GM23338 (cell line): ENCODE measurements around the gene CD82. TPM values are rescaled to one million over a fixed set of nuclear protein-coding genes. Genes with fewer than 3 reads are reported as not detected.

Source experiments
- ATAC-seq: fragments of 200-7000 bp; cut with Tn5 transposase; 3 replicates; pipeline ENCODE4 v1.9.1; 2020
- DNase-seq: peaks from one replicate; pipeline ENCODE4 v3.0.0-alpha.2; 2015; ENCODE audit warnings: low spot score
- H2AFZ ChIP-seq: fragments of 200-600 bp; sonication (generic); 2 replicates; pipeline ENCODE4 v1.8.0; 2016; ENCODE audit warnings: antibody characterized with exemption, mild to moderate bottlenecking, moderate library complexity
- H3F3A ChIP-seq: fragments of 200-600 bp; sonication (generic); replicated peaks from 2 replicates; pipeline ENCODE4 v1.8.0; 2017; ENCODE audit warnings: antibody characterized with exemption, mixed run types, low read depth
- H3K27ac ChIP-seq: fragments of 200-600 bp; sonication (generic); 2 replicates; pipeline ENCODE4 v1.6.1; 2016; ENCODE audit warnings: low read depth
- H3K27me3 ChIP-seq: fragments of 200-600 bp; sonication (generic); 2 replicates; pipeline ENCODE4 v1.8.0; 2016; ENCODE audit warnings: mild to moderate bottlenecking, mixed run types, moderate library complexity; ENCODE audit not compliant: insufficient read depth
- H3K36me3 ChIP-seq: fragments of 200-600 bp; sonication (generic); 2 replicates; pipeline ENCODE4 v1.8.0; 2016; ENCODE audit warnings: mild to moderate bottlenecking; ENCODE audit not compliant: insufficient read depth
- H3K4me1 ChIP-seq: fragments of 200-600 bp; sonication (generic); 2 replicates; pipeline ENCODE4 v1.8.0; 2016; ENCODE audit warnings: mild to moderate bottlenecking, moderate library complexity; ENCODE audit not compliant: insufficient read depth
- H3K4me2 ChIP-seq: fragments of 200-600 bp; sonication (generic); 2 replicates; pipeline ENCODE4 v1.7.1; 2017; ENCODE audit warnings: mixed run types
- H3K4me3 ChIP-seq: fragments of 200-600 bp; sonication (generic); 2 replicates; pipeline ENCODE4 v1.6.1; 2016; ENCODE audit warnings: mixed run types
- H3K79me2 ChIP-seq: fragments of 200-600 bp; sonication (generic); replicated peaks from 2 replicates; pipeline ENCODE4 v1.8.0; 2017; ENCODE audit warnings: mild to moderate bottlenecking; ENCODE audit not compliant: insufficient read depth
- H3K9me2 ChIP-seq: fragments of 200-600 bp; sonication (generic); 2 replicates; pipeline ENCODE4 v1.8.0; 2017; ENCODE audit not compliant: insufficient read depth
- H4K20me1 ChIP-seq: fragments of 200-600 bp; sonication (generic); replicated peaks from 2 replicates; pipeline ENCODE4 v1.8.0; 2017; ENCODE audit warnings: mild to moderate bottlenecking; ENCODE audit not compliant: insufficient read depth
- H3K27ac Mint-ChIP-seq: 2 replicates; pipeline ENCODE4 v1.8.0; 2020; ENCODE audit warnings: inconsistent platforms, mild to moderate bottlenecking, moderate library complexity, mixed read lengths
- H3K27me3 Mint-ChIP-seq: 3 replicates; pipeline ENCODE4 v1.8.0; 2022; ENCODE audit warnings: low read depth, mild to moderate bottlenecking, moderate library complexity, mixed read lengths, inconsistent platforms; ENCODE audit not compliant: insufficient read depth, poor library complexity
- H3K36me3 Mint-ChIP-seq: 3 replicates; pipeline ENCODE4 v1.8.0; 2021; ENCODE audit warnings: low read depth, mild to moderate bottlenecking, inconsistent platforms, moderate library complexity, mixed read lengths
- H3K4me1 Mint-ChIP-seq: 3 replicates; pipeline ENCODE4 v1.8.0; 2020; ENCODE audit warnings: mild to moderate bottlenecking, inconsistent platforms, mixed read lengths
- H3K4me3 Mint-ChIP-seq: 3 replicates; pipeline ENCODE4 v1.8.0; 2021; ENCODE audit warnings: moderate library complexity, mild to moderate bottlenecking, inconsistent platforms, mixed read lengths
- H3K9me3 Mint-ChIP-seq: 3 replicates; pipeline ENCODE4 v1.8.0; 2020; ENCODE audit warnings: moderate library complexity, mild to moderate bottlenecking, inconsistent platforms, mixed read lengths
- ETS1 ChIP-seq: IDR thresholded peaks from 2 replicates; pipeline ENCODE4 v1.6.1; 2016; ENCODE audit warnings: antibody characterized with exemption
- EZH2 ChIP-seq: fragments of 200-600 bp; sonication (generic); IDR thresholded peaks from one replicate; pipeline ENCODE4 v1.8.0; 2017; ENCODE audit warnings: antibody characterized with exemption, mild to moderate bottlenecking, low read depth; ENCODE audit not compliant: unreplicated experiment
- EZH2phosphoT487 ChIP-seq: fragments of 200-600 bp; sonication (generic); IDR thresholded peaks from one replicate; pipeline ENCODE4 v1.8.1; 2018; ENCODE audit warnings: antibody characterized with exemption; ENCODE audit not compliant: unreplicated experiment
- JUNB ChIP-seq: IDR thresholded peaks from one replicate; pipeline ENCODE4 v1.6.1; 2016; ENCODE audit warnings: antibody characterized with exemption; ENCODE audit not compliant: unreplicated experiment
- POLR2AphosphoS5 ChIP-seq: IDR thresholded peaks from 2 replicates; pipeline ENCODE4 v1.6.1; 2016; ENCODE audit warnings: antibody characterized with exemption, low read depth
- REST ChIP-seq: IDR thresholded peaks from one replicate; pipeline ENCODE4 v1.6.1; 2018; ENCODE audit warnings: antibody characterized with exemption; ENCODE audit not compliant: unreplicated experiment
- STAT1 ChIP-seq: IDR thresholded peaks from one replicate; pipeline ENCODE4 v1.6.1; 2016; ENCODE audit warnings: antibody characterized with exemption; ENCODE audit not compliant: unreplicated experiment
- ZNF114 ChIP-seq: fragments of 250-450 bp; sonication (Bioruptor Pico); IDR thresholded peaks from 2 replicates; pipeline ENCODE4 v1.5.0; 2020; ENCODE audit warnings: mild to moderate bottlenecking, moderate library complexity
- ZNF462 ChIP-seq: fragments of 250-450 bp; sonication (Bioruptor Pico); IDR thresholded peaks from 2 replicates; pipeline ENCODE4 v1.5.0; 2020; ENCODE audit warnings: mild to moderate bottlenecking, moderate library complexity
- polyA plus RNA-seq: library from polyadenylated mRNA; unstranded; fragments of >200 nt; fragmentation: Nextera tagmentation; extraction: Ambion mirVana; gene quantifications from 2 replicates; pipeline ENCODE4 v1.2.1, GENCODE V29; 2016
- total RNA-seq: library from RNA; depleted of rRNA; stranded (reverse); fragments of >200 nt; shearing (Covaris generic); gene quantifications from 2 replicates; pipeline ENCODE4 v1.2.3, GENCODE V29; 2014

Gene CD82
- total and polyA plus RNA-seq, 2 experiments from 2014 or later: 4.4 to 4.9 TPM

- Histone ChIP-seq H3K4me2 (no peak overlapping the region), H3K4me1 (peaks cover 4% of the 10 kb centered on the region; the same call in 1 of the 2 replicates), H3K27ac (no peak overlapping the region), H3K9me2 (no peaks in the 10 kb centered on the region), H3K79me2 (no peaks in the 10 kb centered on the region), H3K4me3 (no peak overlapping the region), H4K20me1 (no peaks in the 10 kb centered on the region), H3F3A (no peaks in the 10 kb centered on the region), H3K36me3 (no peaks in the 10 kb centered on the region), H2AFZ (no peak overlapping the region), H3K27me3 (no peaks in the 10 kb centered on the region)
- ATAC-seq (no peak), DNase-seq (no peak)
- no peak for TF ChIP-seq EZH2phosphoT487
- TF ChIP-seq STAT1: no peak
- no peak for TF ChIP-seq EZH2
- no peak for TF ChIP-seq ZNF114 (CRISPR knock-in tag)
- no peak for TF ChIP-seq POLR2AphosphoS5
- no peak for TF ChIP-seq REST
- no peak for TF ChIP-seq JUNB
- Mint-ChIP-seq H3K27ac (no peak overlapping the region), H3K27me3 (peaks cover 1% of the 10 kb centered on the region), H3K4me3 (no peak overlapping the region), H3K4me1 (peaks cover 24% of the 10 kb centered on the region), H3K9me3 (no peaks in the 10 kb centered on the region), H3K36me3 (no peaks in the 10 kb centered on the region)
These were observed 27.8 kb downstream of the CD82 start for GRCh38 chr11:44593251-44593650.

GRCh38 chr11:44595006-44595405 is 29.5 kb downstream of the CD82 start:
- Histone ChIP-seq H3F3A (no peaks in the 10 kb centered on the region), H3K4me2 (no peak overlapping the region), H2AFZ (no peak overlapping the region), H4K20me1 (no peaks in the 10 kb centered on the region), H3K27ac (no peak overlapping the region), H3K9me2 (no peaks in the 10 kb centered on the region), H3K27me3 (no peaks in the 10 kb centered on the region), H3K4me1 (peaks cover 4% of the 10 kb centered on the region; the same call in 1 of the 2 replicates), H3K4me3 (no peak overlapping the region), H3K36me3 (no peaks in the 10 kb centered on the region), H3K79me2 (no peaks in the 10 kb centered on the region)
- ATAC-seq: no peak
- peaks cover 24% of the 10 kb centered on the region for H3K4me1 Mint-ChIP-seq
- H3K4me3 Mint-ChIP-seq: no peak overlapping the region
- no peaks in the 10 kb centered on the region for H3K36me3 Mint-ChIP-seq
- DNase-seq: no peak
- no peaks in the 10 kb centered on the region for H3K9me3 Mint-ChIP-seq
- no peak overlapping the region for H3K27ac Mint-ChIP-seq
- peaks cover 1% of the 10 kb centered on the region for H3K27me3 Mint-ChIP-seq
- TF ChIP-seq ZNF462 (no peak), ETS1 (no peak), ZNF114 (CRISPR knock-in tag) (no peak), POLR2AphosphoS5 (no peak), EZH2phosphoT487 (no peak), EZH2 (no peak), STAT1 (no peak)
